Frontal cortex (tissue), 4 donors: ENCODE data around the gene RALGAPA2. TPM values are rescaled to one million over a fixed set of nuclear protein-coding genes. Genes with fewer than 3 reads are reported as not detected.
"Not testable (repeated sequence)": the region's sequence is repeated elsewhere in the genome, so short reads cannot be mapped to it uniquely, and the experiment has no call there.

ENCODE experiments used
- DNase-seq, 2 donors: peaks; one replicate each; pipeline ENCODE4 v3.0.0; 2012; ENCODE audit warnings: low spot score in 2 of 2
- FAIRE-seq: peaks from 2 replicates; lab custom pipeline; 2012; peaks lifted over from hg19 to GRCh38; lab: Jason Lieb, UNC
- total RNA-seq: library from RNA; depleted of rRNA; stranded (reverse); fragments of >200 nt; gene quantifications from one replicate; pipeline ENCODE4 v1.2.3, GENCODE V29; 2014
- donor health status: control.
- donor health status: control.
- donor health status: control.

Gene RALGAPA2
- total RNA-seq, 1 donor from 2014 or later: 45.7 TPM

DNA sequence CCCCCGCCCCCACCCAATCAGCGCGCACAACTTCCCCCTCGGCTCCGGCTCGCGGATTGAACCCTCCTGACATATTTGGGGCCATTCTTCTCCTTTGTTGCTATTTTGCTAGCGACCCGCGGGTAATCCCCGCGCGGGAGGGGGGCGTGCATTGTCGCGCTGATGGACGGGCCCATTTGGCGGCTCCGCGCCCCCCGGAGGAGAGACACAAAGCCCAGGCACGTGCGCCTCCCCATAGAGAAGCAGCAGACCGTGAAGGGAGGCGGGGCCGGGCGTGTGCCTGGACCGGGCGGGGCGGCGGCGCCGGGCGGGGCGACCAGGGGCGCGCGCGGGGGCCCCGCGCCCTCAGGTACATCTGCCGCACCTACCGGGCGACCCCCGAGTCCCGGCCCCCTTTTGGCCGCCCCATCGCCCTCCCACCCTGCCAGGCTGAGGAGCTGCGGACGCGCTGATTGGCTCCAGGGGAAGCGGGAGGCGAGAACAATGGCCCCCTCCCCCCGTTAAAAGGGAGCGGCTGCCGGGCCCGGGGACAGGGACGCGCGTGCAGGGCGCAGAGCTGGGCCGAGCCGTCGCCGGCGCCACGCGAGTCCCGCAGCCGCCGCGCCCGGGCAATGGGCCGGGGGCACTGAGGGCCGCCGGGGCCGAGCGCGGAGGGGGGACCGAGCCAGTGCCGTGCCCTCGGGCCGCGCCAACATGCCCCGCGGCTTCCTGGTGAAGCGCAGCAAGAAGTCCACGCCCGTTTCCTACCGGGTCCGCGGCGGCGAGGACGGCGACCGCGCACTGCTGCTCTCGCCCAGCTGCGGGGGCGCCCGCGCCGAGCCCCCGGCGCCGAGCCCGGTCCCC is 344.6 kb downstream of the RALGAPA2 start, which contains the start of gene INSM1:
Gene INSM1, plus strand, starts transcription at position 530 of the 843 bp plus-strand sequence. Its CDS starts 164 bp downstream, at position 694.
- DNase-seq (peak; percentile 64 to 80), FAIRE-seq (no peak)

GRCh38 chr20:20366876-20367574 is 345.4 kb downstream of the RALGAPA2 start:
- DNase-seq (peak; percentile 43 to 55), FAIRE-seq (no peak)

- FAIRE-seq: no peak
- DNase-seq: no peak
These were observed 345.9 kb downstream of the RALGAPA2 start for GRCh38 chr20:20366551-20366875.

GRCh38 chr20:20365480-20366161 is 346.8 kb downstream of the RALGAPA2 start:
- DNase-seq (no peak), FAIRE-seq (no peak)

GRCh38 chr20:20364593-20365479 is 347.6 kb downstream of the RALGAPA2 start:
- DNase-seq (no peak), FAIRE-seq (no peak)

DNA sequence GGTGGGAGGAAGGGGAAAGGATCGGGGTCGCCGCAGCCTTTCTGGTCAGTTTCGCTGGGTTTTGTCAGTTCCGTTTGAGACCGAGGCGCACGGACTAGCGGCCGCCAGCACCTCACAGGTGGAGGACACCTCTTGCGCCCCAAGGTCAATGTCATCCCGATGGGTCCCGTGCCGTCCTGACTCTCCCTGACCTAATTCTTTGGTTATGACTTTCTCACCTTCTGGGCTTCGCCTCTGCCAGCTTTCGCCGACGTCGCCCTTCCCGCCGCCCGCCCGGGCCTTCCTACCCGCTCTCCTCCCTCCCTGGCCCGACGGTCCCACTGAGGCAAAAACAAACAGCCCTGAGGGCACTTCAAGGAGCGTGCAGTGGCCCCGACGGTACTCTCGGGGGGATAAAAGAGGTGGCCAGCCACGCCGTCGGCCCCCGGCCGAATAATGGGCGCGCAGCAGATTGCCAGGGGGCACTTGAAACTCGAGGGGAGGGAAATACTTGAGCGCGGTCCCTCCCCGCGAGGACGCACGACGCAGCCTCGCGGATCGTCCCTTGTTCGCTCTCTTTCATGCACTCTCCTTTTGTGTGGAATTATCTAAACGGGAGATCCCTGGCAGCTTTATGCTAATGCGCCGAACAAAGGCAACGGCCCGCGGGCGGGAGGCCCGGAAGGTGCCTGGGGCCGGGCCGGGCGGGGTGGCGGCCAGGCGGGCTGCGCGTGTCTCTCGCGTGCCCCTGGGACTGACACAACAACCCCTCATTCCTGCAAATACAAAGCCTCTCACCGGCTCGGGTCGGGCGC is 348.4 kb downstream of the RALGAPA2 start:
- no peak for DNase-seq
- FAIRE-seq: no peak

DNA sequence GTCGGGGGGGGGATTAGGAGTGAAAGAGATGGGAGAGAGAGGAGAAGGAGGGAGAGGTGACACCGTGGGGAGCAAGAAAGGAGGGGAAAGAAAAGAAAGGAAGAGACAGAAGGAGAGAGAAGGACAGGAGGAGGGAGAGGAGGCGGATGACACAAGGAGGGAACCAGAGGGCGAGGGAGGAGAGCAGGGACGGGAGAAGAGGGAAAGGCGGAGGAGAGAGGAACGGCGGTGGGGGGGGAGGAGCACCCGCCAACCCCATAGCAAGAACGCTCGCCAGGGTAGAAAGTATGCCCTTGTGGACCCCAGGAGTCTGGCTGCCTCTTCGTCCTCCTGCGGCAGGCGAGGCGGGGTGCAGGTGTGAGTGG is 349.0 kb downstream of the RALGAPA2 start:
- no peak for DNase-seq
- FAIRE-seq: no peak

DNA sequence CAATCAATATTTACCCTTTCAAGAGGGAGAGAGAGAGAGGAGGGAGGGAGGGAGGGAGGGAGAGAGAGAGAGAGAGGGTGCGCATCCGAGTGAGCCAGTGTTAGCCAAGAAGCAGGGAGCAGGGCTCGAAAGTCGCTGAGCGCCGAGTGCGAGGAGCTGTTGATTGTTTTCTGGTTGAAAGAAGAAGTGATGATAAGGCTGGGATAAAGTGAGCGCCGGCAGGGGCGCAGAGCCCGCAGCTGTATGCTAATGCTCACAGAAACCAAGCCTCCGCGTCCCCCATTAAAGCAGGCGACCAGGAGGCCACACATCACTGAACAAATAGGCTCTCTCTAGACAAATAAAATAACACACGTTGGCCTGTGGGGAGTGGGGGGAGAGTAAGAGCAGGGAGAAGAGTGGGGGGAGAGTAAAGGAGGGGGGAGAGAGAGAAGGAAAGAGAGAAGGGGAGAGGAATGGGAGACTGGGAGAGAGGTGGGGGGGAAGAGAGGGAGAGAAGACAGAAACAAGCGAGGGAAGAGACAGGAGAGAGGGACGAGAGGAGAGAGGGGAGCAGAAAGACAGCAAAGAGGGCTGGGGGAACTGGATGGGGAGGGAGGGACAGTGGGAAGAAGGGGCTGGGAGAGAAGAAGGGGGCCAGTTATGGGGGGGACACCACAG is 349.5 kb downstream of the RALGAPA2 start:
- FAIRE-seq (no peak), DNase-seq (no peak)

GRCh38 chr20:20360464-20360863 is 352.0 kb downstream of the RALGAPA2 start:
- DNase-seq (peak; percentile 61 to 64), FAIRE-seq (no peak)

DNA sequence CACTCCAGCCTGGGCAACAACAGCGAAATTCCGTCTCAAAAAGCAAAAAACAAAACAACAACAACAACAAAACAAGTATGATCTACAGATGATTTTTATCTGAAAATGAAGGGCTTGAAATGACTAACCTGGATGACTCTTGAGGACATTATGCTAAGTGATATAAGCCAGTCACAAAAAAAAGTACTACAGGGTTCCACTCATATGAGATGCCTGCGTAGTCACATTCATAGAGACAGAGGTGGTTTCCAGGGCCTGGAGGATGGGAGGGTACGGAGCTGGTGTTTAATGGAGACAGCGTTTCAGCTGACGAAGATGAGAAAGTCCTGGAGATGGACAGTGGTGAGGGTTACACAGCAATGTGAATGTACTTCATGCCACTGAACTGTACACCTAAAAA is 352.8 kb downstream of the RALGAPA2 start:
- FAIRE-seq (no peak), DNase-seq (no peak)

DNA sequence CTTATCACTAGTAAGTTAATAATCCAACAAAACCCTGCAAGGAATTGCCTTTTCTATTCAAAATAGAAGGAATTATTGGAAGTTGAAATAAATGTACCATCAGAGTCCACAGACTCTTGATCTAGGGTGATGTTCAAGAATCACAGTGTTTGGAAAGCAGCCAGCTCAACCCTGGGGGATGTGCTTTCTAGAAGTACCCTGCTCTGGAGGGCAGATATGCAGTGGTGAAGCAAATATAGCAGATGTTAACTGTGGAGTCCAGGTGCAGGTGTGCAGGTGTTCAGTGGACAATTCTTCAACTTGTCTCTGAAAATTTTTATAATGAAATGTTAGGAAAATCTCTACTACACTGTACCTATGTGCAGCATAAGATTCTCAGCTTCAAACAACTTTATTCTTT is 353.6 kb downstream of the RALGAPA2 start:
- FAIRE-seq: no peak
- DNase-seq: no peak

- not testable (repeated sequence) for DNase-seq, FAIRE-seq
These were observed 356.9 kb downstream of the RALGAPA2 start for GRCh38 chr20:20355503-20355902.

DNA sequence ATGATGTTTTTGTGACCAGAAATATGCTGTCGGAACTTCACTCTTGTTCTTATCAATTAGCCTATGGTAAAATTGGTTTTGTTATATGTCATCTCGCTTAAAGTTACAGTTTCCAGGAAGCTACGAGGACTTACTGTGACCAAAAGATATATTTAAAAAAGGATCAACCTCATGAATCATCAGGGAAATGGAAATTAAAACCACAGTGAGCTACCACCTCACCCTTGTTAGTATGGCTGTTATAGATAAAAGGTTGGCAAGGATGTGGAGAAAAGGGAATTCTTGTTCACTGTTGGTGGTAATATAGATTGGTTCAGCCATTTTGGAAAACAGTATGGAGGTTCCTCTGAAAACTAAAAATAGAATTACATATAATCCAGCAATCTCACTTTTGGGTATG is 358.9 kb downstream of the RALGAPA2 start:
- no peak for DNase-seq
- FAIRE-seq: no peak

DNA sequence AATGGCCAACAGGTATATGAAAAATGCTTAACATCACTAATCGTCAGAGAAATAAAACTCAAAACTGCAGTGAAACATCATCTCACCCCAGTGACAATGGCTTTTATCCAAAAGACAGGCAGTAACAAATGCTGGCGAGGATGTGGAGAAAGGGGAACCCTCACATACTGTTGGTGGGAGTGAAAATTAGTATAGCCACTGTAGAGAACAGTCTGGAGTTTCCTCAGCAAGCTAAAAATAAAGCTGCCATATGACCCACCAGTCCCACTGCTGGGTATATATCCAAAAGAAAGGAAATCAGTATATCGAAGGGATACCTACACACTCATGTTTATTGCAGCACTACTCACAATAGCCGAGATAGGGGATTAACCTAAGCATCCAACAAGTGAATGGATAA is 368.0 kb downstream of the RALGAPA2 start:
- FAIRE-seq (no peak), DNase-seq (no peak)

GRCh38 chr20:20343932-20344331 is 368.5 kb downstream of the RALGAPA2 start:
- DNase-seq: no peak
- FAIRE-seq: no peak
